Endodermal cell (in vitro differentiated cells): ENCODE data around the gene GOLGA8T. TPM values are rescaled to one million over a fixed set of nuclear protein-coding genes. Genes with fewer than 3 reads are reported as not detected.
"Not testable (repeated sequence)": the region's sequence is repeated elsewhere in the genome, so short reads cannot be mapped to it uniquely, and the experiment has no call there.

Experiments used
- DNase-seq: peaks from one replicate; pipeline ENCODE4 v3.0.0-alpha.2; 2017
- H3K27ac ChIP-seq: 2 replicates; pipeline ENCODE4 v1.5.1; 2013; ENCODE audit warnings: mild to moderate bottlenecking, low read depth, low read length, moderate library complexity
- H3K27me3 ChIP-seq: 2 replicates; pipeline ENCODE4 v1.6.1; 2013; ENCODE audit warnings: mild to moderate bottlenecking, low read length, moderate library complexity; ENCODE audit not compliant: insufficient read depth, control insufficient read depth, poor library complexity, severe bottlenecking
- H3K36me3 ChIP-seq: 2 replicates; pipeline ENCODE4 v1.7.0; 2013; ENCODE audit warnings: mild to moderate bottlenecking, low read length, moderate library complexity; ENCODE audit not compliant: control insufficient read depth, insufficient read depth
- H3K4me1 ChIP-seq: one replicate; pipeline ENCODE4 v1.7.0; 2013; ENCODE audit warnings: low read length; ENCODE audit not compliant: control insufficient read depth, insufficient read depth
- H3K4me3 ChIP-seq: 2 replicates; pipeline ENCODE4 v1.5.1; 2013; ENCODE audit warnings: mild to moderate bottlenecking, low read length, moderate library complexity
- H3K9ac ChIP-seq: 2 replicates; pipeline ENCODE4 v1.6.1; 2013; ENCODE audit warnings: mild to moderate bottlenecking, low read length, moderate library complexity; ENCODE audit not compliant: poor library complexity, severe bottlenecking; ENCODE audit errors: extremely low read depth
- H3K9me3 ChIP-seq: 2 replicates; pipeline ENCODE4 v1.6.1; 2013; ENCODE audit warnings: mild to moderate bottlenecking, low read length, moderate library complexity; ENCODE audit not compliant: control insufficient read depth
- H3K27ac Mint-ChIP-seq: 2 replicates; pipeline ENCODE4 v1.8.0; 2020; ENCODE audit warnings: mixed read lengths
- H3K27me3 Mint-ChIP-seq: 2 replicates; pipeline ENCODE4 v1.8.0; 2021; ENCODE audit warnings: mild to moderate bottlenecking, mixed read lengths; ENCODE audit not compliant: insufficient read depth
- H3K36me3 Mint-ChIP-seq: 2 replicates; pipeline ENCODE4 v1.8.0; 2020; ENCODE audit warnings: low read depth, mixed read lengths
- H3K4me1 Mint-ChIP-seq: 2 replicates; pipeline ENCODE4 v1.8.0; 2020; ENCODE audit warnings: mixed read lengths
- H3K4me3 Mint-ChIP-seq: 2 replicates; pipeline ENCODE4 v1.8.0; 2020; ENCODE audit warnings: mild to moderate bottlenecking, moderate library complexity, mixed read lengths
- H3K9me3 Mint-ChIP-seq: 2 replicates; pipeline ENCODE4 v1.8.0; 2020; ENCODE audit warnings: mild to moderate bottlenecking, mixed read lengths
- CTCF ChIP-seq: fragments of 200-600 bp; sonication (generic); conservative IDR thresholded peaks from 2 replicates; pipeline ENCODE4 v1.5.0; 2021; ENCODE audit warnings: antibody characterized with exemption, mild to moderate bottlenecking
- WGBS, 2 experiments: methylation state at CpG; one replicate each; pipeline versions ENCODE4 v1.1.5 to v1.1.7; 2013; ENCODE audit warnings: missing lambda C conversion rate in 2 of 2, mixed read lengths in 1 of 2; ENCODE audit not compliant: insufficient coverage in 1 of 2, insufficient read length in 1 of 2; 5-methylcytosine and 5-hydroxymethylcytosine counted together
- total RNA-seq, 2 donors: library from RNA; stranded (reverse); fragmentation: NEBNext Ultra II Directional in 1 of 2; extraction: Animal tissue kit (Norgen Biotek cat#: 25700) in 1 of 2; gene quantifications; 2 replicates in 1 of 2; 3 replicates in 1 of 2; pipeline ENCODE4 v1.2.1, GENCODE V29; 2021

The GOLGA8T gene
- total RNA-seq, 2 donors from 2014 or later, result 0.20 to 0.58 TPM

- H3K9ac ChIP-seq, DNase-seq, H3K27me3 Mint-ChIP-seq, H3K4me3 ChIP-seq, H3K36me3 Mint-ChIP-seq, H3K27ac Mint-ChIP-seq, H3K9me3 Mint-ChIP-seq, H3K4me3 Mint-ChIP-seq, H3K4me1 ChIP-seq, H3K4me1 Mint-ChIP-seq, H3K36me3 ChIP-seq, H3K27ac ChIP-seq, H3K27me3 ChIP-seq, H3K9me3 ChIP-seq: not testable (repeated sequence)
- WGBS, 2 experiments, result 18% methylated on average over 1 of the region's 2 CpGs; no CpG with 5 or more reads in 1 of the 2 experiments
- TF ChIP-seq CTCF, result peak; percentile 13
These were observed 4.8 kb upstream of the GOLGA8T start for GRCh38 chr15:30130066-30130465.

GRCh38 chr15:30143246-30143645 is 8.4 kb downstream of the GOLGA8T start:
- not testable (repeated sequence) for H3K9me3 ChIP-seq, H3K36me3 ChIP-seq
- 70% methylated on average over 2 of the region's 5 CpGs; no CpG with 5 or more reads in 1 of the 2 experiments for WGBS, 2 experiments

GRCh38 chr15:30149891-30150290 is 15.0 kb downstream of the GOLGA8T start:
- not testable (repeated sequence) for H3K9ac ChIP-seq, H3K27ac Mint-ChIP-seq, H3K27me3 ChIP-seq, H3K9me3 ChIP-seq, DNase-seq, H3K4me1 ChIP-seq, H3K4me3 ChIP-seq, H3K9me3 Mint-ChIP-seq, H3K27me3 Mint-ChIP-seq, H3K4me3 Mint-ChIP-seq, H3K36me3 ChIP-seq, H3K4me1 Mint-ChIP-seq, H3K27ac ChIP-seq, H3K36me3 Mint-ChIP-seq
- no CpG with 5 or more reads among the region's 8 CpGs for WGBS, 2 experiments

More at GRCh38 chr15:30143246-30143645, 8.4 kb downstream of the GOLGA8T start:
- not testable (repeated sequence) for H3K9ac ChIP-seq, H3K9me3 Mint-ChIP-seq, H3K27ac Mint-ChIP-seq, H3K4me1 ChIP-seq, H3K36me3 Mint-ChIP-seq, H3K4me1 Mint-ChIP-seq, H3K4me3 ChIP-seq, H3K4me3 Mint-ChIP-seq, H3K27ac ChIP-seq, H3K27me3 Mint-ChIP-seq, DNase-seq, H3K27me3 ChIP-seq

- H3K27ac ChIP-seq, H3K36me3 ChIP-seq, H3K9ac ChIP-seq, H3K27ac Mint-ChIP-seq, H3K27me3 ChIP-seq, H3K4me3 ChIP-seq, H3K36me3 Mint-ChIP-seq, H3K9me3 ChIP-seq, H3K27me3 Mint-ChIP-seq, H3K4me1 ChIP-seq, H3K4me1 Mint-ChIP-seq, H3K9me3 Mint-ChIP-seq, H3K4me3 Mint-ChIP-seq: not testable (repeated sequence)
- peak; percentile 9 for DNase-seq
- WGBS, 2 experiments, result 84 to 100% methylated on average over 1 to 4 of the region's 4 CpGs
These were observed 27.9 kb downstream of the GOLGA8T start for GRCh38 chr15:30162479-30163357.

- not testable (repeated sequence) for H3K4me1 Mint-ChIP-seq, H3K4me1 ChIP-seq, H3K27ac Mint-ChIP-seq, H3K36me3 ChIP-seq, H3K9ac ChIP-seq, H3K4me3 ChIP-seq, H3K9me3 Mint-ChIP-seq, H3K27me3 Mint-ChIP-seq, H3K27ac ChIP-seq, H3K27me3 ChIP-seq, H3K36me3 Mint-ChIP-seq, H3K9me3 ChIP-seq, H3K4me3 Mint-ChIP-seq, DNase-seq
- WGBS, 2 experiments, result 92% methylated on average over 1 of the region's 2 CpGs; no CpG with 5 or more reads in 1 of the 2 experiments
These were observed 28.9 kb downstream of the GOLGA8T start for GRCh38 chr15:30163759-30164158.

GRCh38 chr15:30164257-30164656 is 29.4 kb downstream of the GOLGA8T start:
- H3K9ac ChIP-seq, H3K4me1 Mint-ChIP-seq, H3K27me3 ChIP-seq, H3K4me3 Mint-ChIP-seq, H3K27me3 Mint-ChIP-seq, DNase-seq, H3K36me3 Mint-ChIP-seq, H3K27ac Mint-ChIP-seq, H3K9me3 Mint-ChIP-seq, H3K4me1 ChIP-seq, H3K4me3 ChIP-seq, H3K36me3 ChIP-seq, H3K27ac ChIP-seq, H3K9me3 ChIP-seq: not testable (repeated sequence)
- no CpG with 5 or more reads among the region's 7 CpGs for WGBS, 2 experiments
